WI38 (cell line): Measurements from ENCODE around the gene CCDC30.

ENCODE experiments used
- H3K4me3 ChIP-seq: 2 replicates; pipeline ENCODE4 v1.5.1; 2011; ENCODE audit warnings: low read depth, mild to moderate bottlenecking, control low read depth, low read length
- CTCF ChIP-seq: IDR thresholded peaks from 2 replicates; pipeline ENCODE4 v1.5.1; 2012; ENCODE audit warnings: low read depth, mild to moderate bottlenecking, control low read depth, low read length

The CCDC30 gene

GRCh38 chr1:42557230-42557851 lies 94.3 kb downstream of the CCDC30 start:
- TF ChIP-seq CTCF = no peak

GRCh38 chr1:42567038-42567437 lies 104.0 kb downstream of the CCDC30 start:
- H3K4me3 ChIP-seq = no peak overlapping the region
- no peak for TF ChIP-seq CTCF

More at GRCh38 chr1:42557230-42557851, 94.3 kb downstream of the CCDC30 start:
- no peak overlapping the region for H3K4me3 ChIP-seq

DNA sequence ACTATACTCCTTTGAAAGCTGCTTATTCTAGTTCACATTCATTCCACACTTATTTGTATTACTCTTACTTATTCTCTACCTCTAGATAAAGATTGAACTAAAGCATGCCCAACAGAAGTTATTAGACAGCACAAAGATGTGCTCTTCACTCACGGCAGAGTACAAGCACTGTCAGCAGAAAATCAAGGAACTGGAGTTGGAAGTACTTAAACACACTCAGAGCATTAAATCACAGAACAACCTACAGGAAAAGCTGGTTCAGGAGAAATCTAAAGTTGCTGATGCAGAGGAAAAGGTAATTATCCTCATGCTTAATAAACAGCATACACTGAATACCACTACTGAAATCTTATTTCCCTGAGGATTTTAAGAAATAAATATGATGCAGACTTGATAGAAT lies 113.8 kb downstream of the CCDC30 start:
- H3K4me3 ChIP-seq = no peak overlapping the region
- TF ChIP-seq CTCF = no peak

DNA sequence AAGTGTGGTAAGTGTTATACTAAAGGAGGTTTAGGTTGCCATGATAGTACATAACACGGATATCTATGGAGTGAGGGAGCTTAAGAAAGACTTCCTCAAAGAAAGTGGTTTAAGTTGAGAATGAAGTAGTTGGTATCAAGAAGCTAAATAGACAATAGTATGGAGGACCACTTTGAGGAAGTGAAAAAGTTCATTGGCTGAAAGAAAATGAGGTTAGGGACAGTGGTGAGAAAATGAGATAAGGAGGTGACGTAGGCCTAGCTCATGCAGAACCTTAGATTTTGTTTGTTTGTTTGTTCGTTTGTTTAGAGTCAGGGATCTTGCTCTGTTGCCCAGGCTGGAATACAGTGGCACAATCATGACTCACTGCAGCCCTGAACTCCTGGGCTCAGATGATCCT lies 122.9 kb downstream of the CCDC30 start:
- no peak for TF ChIP-seq CTCF

GRCh38 chr1:42587753-42588152 lies 124.7 kb downstream of the CCDC30 start:
- H3K4me3 ChIP-seq = no peak overlapping the region
- TF ChIP-seq CTCF = no peak

More for the DNA sequence above, 122.9 kb downstream of the CCDC30 start:
- no peak overlapping the region for H3K4me3 ChIP-seq

DNA sequence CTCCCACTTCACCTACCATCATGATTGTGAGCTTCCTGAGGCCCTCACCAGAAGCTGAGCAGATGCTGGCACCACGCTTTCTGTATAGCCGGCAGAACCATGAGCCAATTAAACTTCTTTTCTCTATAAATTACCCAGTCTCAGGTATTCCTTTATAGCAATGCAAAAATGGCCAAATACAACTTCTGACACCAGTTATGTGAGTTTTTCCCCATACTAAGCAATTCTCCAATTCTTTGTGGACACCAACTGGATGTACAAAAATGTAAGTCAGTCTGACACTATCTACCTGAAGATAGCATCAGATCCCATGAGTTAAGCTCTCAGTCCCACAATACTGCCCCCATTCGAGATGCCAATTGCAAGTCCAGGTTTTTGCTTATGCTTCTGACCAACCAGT lies 129.7 kb downstream of the CCDC30 start:
- H3K4me3 ChIP-seq = no peak overlapping the region
- TF ChIP-seq CTCF = no peak

- H3K4me3 ChIP-seq = no peak overlapping the region
- TF ChIP-seq CTCF = no peak
These were observed 130.5 kb downstream of the CCDC30 start for GRCh38 chr1:42593486-42594100.
